DMS 273 (cell line): ENCODE data around the gene PANX2.

Source experiments
- DNase-seq: peaks from one replicate; lab custom pipeline; 2025; ENCODE audit not compliant: unreplicated experiment; lab: John Stamatoyannopoulos, UW

The PANX2 gene

GRCh38 chr22:50210378-50211139 is 40.0 kb downstream of the PANX2 start:
- no peak for DNase-seq

GRCh38 chr22:50211147-50211546 is 40.6 kb downstream of the PANX2 start:
- no peak for DNase-seq

- no peak for DNase-seq
Observed at GRCh38 chr22:50213263-50213662, 42.7 kb downstream of the PANX2 start.

GRCh38 chr22:50215297-50216054 is 44.9 kb downstream of the PANX2 start:
- DNase-seq, result no peak

- no peak for DNase-seq
Observed at GRCh38 chr22:50216055-50216683, 45.6 kb downstream of the PANX2 start.

GRCh38 chr22:50216684-50217520 is 46.4 kb downstream of the PANX2 start:
- DNase-seq, result no peak

- DNase-seq, result no peak
Observed at GRCh38 chr22:50217543-50218152, 47.1 kb downstream of the PANX2 start.

GRCh38 chr22:50218153-50218995 is 47.8 kb downstream of the PANX2 start:
- no peak for DNase-seq

- peak; percentile 83 for DNase-seq
Observed at GRCh38 chr22:50218996-50219727, 48.6 kb downstream of the PANX2 start.

GRCh38 chr22:50219800-50220602 is 49.5 kb downstream of the PANX2 start:
- no peak for DNase-seq

- no peak for DNase-seq
Observed at GRCh38 chr22:50220603-50221409, 50.3 kb downstream of the PANX2 start.

- no peak for DNase-seq
Observed at GRCh38 chr22:50221410-50222300, 51.1 kb downstream of the PANX2 start.

GRCh38 chr22:50222508-50222907 is 52.0 kb downstream of the PANX2 start:
- no peak for DNase-seq

- DNase-seq, result no peak
Observed at GRCh38 chr22:50224071-50224470, 53.5 kb downstream of the PANX2 start.

- no peak for DNase-seq
Observed at GRCh38 chr22:50225200-50225969, 54.9 kb downstream of the PANX2 start.
